ENCODE data around the gene FMNL2. TPM values are rescaled to one million over a fixed set of nuclear protein-coding genes. Genes with fewer than 3 reads are reported as not detected.

The FMNL2 gene
- total and polyA plus RNA-seq, 12 donors = 3.3 to 16.0 (median 4.5) TPM

DNA sequence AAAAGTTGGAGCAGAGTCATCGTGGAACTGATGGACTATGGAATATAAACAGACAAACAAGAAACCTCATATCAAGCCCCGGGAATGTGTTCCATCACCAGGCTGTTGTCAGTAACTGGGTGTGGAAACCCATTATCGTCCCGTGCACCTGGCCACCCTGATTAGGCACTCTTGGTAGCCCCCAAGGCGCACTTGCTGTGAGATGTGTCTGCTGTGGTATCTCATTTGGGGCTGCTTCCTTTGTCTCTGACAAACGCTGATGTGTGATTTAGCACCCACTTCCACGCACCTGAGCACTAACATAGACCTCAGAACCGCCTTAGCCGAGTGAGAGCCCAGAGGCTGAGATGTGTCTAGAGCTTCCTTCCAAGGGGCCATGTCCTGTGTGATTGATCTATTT, 286.0 kb downstream of the FMNL2 start:
- 95% methylated on average over 9 of the region's 9 CpGs for WGBS, 2 donors
- intact Hi-C loops (cut with DNase I) = loop anchor here in 5 of 10 donors (10.0 kb wide), 1 partner anchor 286 kb away; the partner anchor contains the start of gene FMNL2 (in 5 of the 5)

DNA sequence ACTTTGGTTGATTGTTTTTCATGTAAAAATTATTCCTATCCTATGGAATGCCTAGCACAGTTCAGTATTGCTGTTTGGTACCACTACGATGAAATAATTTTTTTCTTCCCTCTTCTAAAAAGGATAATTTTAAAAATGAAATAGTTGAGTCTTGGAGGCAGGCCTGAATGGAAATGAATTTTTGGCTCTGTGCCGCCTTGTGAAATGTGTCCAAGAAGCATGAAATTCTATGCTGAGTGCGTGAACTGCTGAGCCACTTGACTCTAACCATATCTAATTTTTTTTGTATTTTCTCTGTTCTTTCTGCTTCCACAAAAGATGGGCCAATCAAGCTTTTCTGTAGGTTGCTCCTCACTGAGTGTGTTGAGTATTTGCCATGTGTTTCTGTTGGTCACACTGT, 287.2 kb downstream of the FMNL2 start:
- ATAC-seq (no peak), DNase-seq (no peak)
- no peaks in the 10 kb centered on the region for H3K9me3 ChIP-seq
- TF ChIP-seq, protein P1, sequence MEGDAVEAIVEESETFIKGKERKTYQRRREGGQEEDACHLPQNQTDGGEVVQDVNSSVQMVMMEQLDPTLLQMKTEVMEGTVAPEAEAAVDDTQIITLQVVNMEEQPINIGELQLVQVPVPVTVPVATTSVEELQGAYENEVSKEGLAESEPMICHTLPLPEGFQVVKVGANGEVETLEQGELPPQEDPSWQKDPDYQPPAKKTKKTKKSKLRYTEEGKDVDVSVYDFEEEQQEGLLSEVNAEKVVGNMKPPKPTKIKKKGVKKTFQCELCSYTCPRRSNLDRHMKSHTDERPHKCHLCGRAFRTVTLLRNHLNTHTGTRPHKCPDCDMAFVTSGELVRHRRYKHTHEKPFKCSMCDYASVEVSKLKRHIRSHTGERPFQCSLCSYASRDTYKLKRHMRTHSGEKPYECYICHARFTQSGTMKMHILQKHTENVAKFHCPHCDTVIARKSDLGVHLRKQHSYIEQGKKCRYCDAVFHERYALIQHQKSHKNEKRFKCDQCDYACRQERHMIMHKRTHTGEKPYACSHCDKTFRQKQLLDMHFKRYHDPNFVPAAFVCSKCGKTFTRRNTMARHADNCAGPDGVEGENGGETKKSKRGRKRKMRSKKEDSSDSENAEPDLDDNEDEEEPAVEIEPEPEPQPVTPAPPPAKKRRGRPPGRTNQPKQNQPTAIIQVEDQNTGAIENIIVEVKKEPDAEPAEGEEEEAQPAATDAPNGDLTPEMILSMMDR (IDR thresholded peaks at IDR 0.05) = no peak
- H3K27me3 ChIP-seq = no peaks in the 10 kb centered on the region
- no peak overlapping the region for H3K27ac ChIP-seq
- peaks cover 0 to 50% (median 3%) of the 10 kb centered on the region in 9 donors for H3K36me3 ChIP-seq
- intact Hi-C loops (cut with DNase I) = loop anchor here in 5 of 10 donors (10.0 kb wide), 1 partner anchor 287 kb away; the partner anchor contains the start of gene FMNL2 (in 5 of the 5)
- H3K4me1 ChIP-seq = peaks cover 0 to 3% (median 0%) of the 10 kb centered on the region in 9 donors
- 82 to 84% methylated on average over 3 of the region's 3 CpGs for WGBS, 2 donors
- H3K4me3 ChIP-seq = no peak overlapping the region

More for the DNA sequence above, 286.0 kb downstream of the FMNL2 start:
- H3K4me1 ChIP-seq = no peaks in the 10 kb centered on the region
- H3K36me3 ChIP-seq = peaks cover 0 to 58% (median 7%) of the 10 kb centered on the region in 9 donors
- H3K27me3 ChIP-seq = no peaks in the 10 kb centered on the region
- H3K27ac ChIP-seq = no peak overlapping the region
- DNase-seq = no peak
- ATAC-seq = no peak
- H3K4me3 ChIP-seq = no peak overlapping the region
- H3K9me3 ChIP-seq = no peaks in the 10 kb centered on the region
- TF ChIP-seq, protein P1 (IDR thresholded peaks at IDR 0.05) = no peak

- ATAC-seq (no peak), DNase-seq (no peak)
- Histone ChIP-seq H3K9me3 (no peaks in the 10 kb centered on the region), H3K4me1 (peaks cover 0 to 4% (median 0%) of the 10 kb centered on the region in 9 donors), H3K4me3 (no peak overlapping the region), H3K27ac (no peak overlapping the region), H3K36me3 (peaks cover 0 to 43% (median 0%) of the 10 kb centered on the region in 9 donors), H3K27me3 (no peaks in the 10 kb centered on the region)
- intact Hi-C loops (cut with DNase I) = loop anchor here in 5 of 10 donors (10.0 kb wide), 1 partner anchor 288 kb away; the partner anchor contains the start of gene FMNL2 (in 5 of the 5)
- WGBS, 2 donors = 78 to 81% methylated on average over 13 of the region's 13 CpGs
- TF ChIP-seq, protein P1 (IDR thresholded peaks at IDR 0.05) = no peak
Measured at GRCh38 chr2:152623076-152623740, 288.2 kb downstream of the FMNL2 start.

DNA sequence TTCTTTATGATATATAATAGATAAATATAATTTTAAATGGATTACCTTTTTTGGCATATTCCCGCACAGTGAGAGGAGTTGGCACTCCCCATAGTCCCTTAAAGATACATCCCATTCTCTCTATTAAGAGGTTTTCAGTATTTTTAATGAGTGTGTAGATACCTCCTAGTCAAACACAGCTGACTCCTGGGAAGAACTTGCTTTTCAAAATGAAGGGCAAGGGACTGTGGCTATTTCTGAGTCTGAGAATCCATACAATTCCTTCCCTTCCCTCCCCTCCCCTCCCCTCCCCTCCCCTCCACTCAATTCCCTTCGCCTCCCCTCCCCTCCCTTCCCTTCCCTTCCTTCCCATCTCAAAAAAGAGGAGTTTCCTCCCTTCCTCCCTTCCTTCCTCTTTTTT, 288.8 kb downstream of the FMNL2 start:
- H3K4me3 ChIP-seq = no peak overlapping the region
- no peaks in the 10 kb centered on the region for H3K27me3 ChIP-seq
- H3K4me1 ChIP-seq = peaks cover 0 to 4% (median 0%) of the 10 kb centered on the region in 9 donors
- no peak overlapping the region for H3K27ac ChIP-seq
- TF ChIP-seq, protein P1 (IDR thresholded peaks at IDR 0.05) = no peak
- DNase-seq (no peak), ATAC-seq (no peak)
- peaks cover 0 to 44% (median 0%) of the 10 kb centered on the region in 9 donors for H3K36me3 ChIP-seq
- 96% methylated on average over 1 of the region's 2 CpGs for WGBS, 2 donors
- intact Hi-C loops (cut with DNase I) = loop anchor here in 5 of 10 donors (10.0 kb wide), 1 partner anchor 289 kb away; the partner anchor contains the start of gene FMNL2 (in 5 of the 5)
- H3K9me3 ChIP-seq = no peaks in the 10 kb centered on the region
